OCI-LY1 (cell line): Measurements from ENCODE around the gene POU6F2.

Experiments
- EZH2 ChIP-seq: fragments of 200-600 bp; sonication (generic), shearing (Covaris generic); IDR thresholded peaks from 2 replicates; pipeline ENCODE4 v1.8.0; 2017; ENCODE audit warnings: borderline replicate concordance, mixed run types, mild to moderate bottlenecking, antibody characterized with exemption, low read length, moderate library complexity, mixed read lengths
- TF ChIP-seq, protein P1 (sequence below): fragments of 200-600 bp; sonication (generic), shearing (Covaris generic); IDR thresholded peaks from 2 replicates; pipeline ENCODE4 v1.5.1; 2017; ENCODE audit warnings: mild to moderate bottlenecking, antibody characterized with exemption, low read length, moderate library complexity, mixed read lengths

DNA sequence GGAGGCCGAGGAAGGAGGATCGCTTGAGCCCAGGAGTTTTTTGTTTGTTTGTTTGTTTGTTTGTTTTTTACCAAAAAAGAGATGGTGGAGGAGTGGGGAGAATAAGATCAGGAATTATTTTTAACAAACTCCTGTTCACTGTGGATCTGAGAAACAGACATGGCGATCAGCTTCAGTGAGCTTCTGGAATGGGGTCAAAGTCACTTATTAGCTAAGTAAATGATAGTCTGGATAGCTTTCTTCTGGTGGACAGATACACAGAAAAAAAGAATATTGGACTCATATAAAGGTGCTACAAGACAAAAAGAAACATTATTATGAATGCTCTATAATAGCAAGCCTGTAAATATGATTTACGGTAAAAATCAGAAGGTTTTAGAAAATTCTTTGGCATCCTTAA, 85.1 kb downstream of the POU6F2 start:
- TF ChIP-seq, protein P1, sequence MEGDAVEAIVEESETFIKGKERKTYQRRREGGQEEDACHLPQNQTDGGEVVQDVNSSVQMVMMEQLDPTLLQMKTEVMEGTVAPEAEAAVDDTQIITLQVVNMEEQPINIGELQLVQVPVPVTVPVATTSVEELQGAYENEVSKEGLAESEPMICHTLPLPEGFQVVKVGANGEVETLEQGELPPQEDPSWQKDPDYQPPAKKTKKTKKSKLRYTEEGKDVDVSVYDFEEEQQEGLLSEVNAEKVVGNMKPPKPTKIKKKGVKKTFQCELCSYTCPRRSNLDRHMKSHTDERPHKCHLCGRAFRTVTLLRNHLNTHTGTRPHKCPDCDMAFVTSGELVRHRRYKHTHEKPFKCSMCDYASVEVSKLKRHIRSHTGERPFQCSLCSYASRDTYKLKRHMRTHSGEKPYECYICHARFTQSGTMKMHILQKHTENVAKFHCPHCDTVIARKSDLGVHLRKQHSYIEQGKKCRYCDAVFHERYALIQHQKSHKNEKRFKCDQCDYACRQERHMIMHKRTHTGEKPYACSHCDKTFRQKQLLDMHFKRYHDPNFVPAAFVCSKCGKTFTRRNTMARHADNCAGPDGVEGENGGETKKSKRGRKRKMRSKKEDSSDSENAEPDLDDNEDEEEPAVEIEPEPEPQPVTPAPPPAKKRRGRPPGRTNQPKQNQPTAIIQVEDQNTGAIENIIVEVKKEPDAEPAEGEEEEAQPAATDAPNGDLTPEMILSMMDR, result no peak
- no peak for TF ChIP-seq EZH2
